T-helper 1 cell treated with Interleukin-12 subunit alpha and Interleukin-12 subunit beta and Interleukin-4 antibody, amounts not matched to agents 30 ng/mL and 1 ng/mL, for 36 hours (primary cell): ENCODE results near the gene WDR62. TPM values are rescaled to one million over a fixed set of nuclear protein-coding genes. Genes with fewer than 3 reads are reported as not detected.
"Not testable (repeated sequence)": the region's sequence is repeated elsewhere in the genome, so short reads cannot be mapped to it uniquely, and the experiment has no call there.

Experiments used
- intact Hi-C: fragments of 100-400 bp; cut with micrococcal nuclease; formaldehyde crosslinking; loops from one replicate; pipeline ENCODE4 v1.15.1; 2024
- total RNA-seq: library from RNA; stranded (reverse); gene quantifications from 2 replicates; pipeline ENCODE4 v1.2.3, GENCODE V29; 2022

The WDR62 gene
- total RNA-seq, 1 donor from 2014 or later: 20.3 TPM

- intact Hi-C loops: loop anchor here (2.0 kb wide), 2 partner anchors 18 to 22 kb away; partner anchors contain the start of genes ALKBH6, THAP8 and WDR62
These were observed 22.2 kb upstream of the WDR62 start, which contains the start of gene CLIP3 for GRCh38 chr19:36032251-36033104. CLIP3 (minus strand) TSS chr19:36032873; CDS start chr19:36032357, 516 bp downstream.

GRCh38 chr19:36040495-36040894, 14.2 kb upstream of the WDR62 start:
- intact Hi-C loops: no loop called here

- intact Hi-C loops: not testable (repeated sequence)
These were observed 13.6 kb upstream of the WDR62 start for GRCh38 chr19:36041092-36041491.

DNA sequence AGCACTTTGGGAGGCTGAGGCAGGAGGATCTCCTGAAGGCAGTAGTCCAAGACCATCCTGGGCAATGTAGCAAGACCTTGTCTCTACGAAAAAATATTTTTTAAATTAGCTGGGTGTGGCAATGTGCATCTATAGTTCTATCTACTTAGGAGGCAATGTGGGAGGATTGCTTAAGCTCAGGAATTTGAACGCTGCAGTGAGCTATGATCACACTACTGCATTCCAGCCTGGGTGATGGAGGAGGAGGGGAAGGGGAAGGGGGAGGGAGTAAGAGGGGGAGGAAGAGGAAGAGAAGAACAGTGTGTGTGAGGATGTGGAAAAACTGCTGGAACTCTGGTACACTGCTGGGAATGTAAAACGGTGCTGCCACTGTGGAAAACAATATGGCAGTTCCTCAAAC, 12.9 kb upstream of the WDR62 start:
- intact Hi-C loops: no loop called here

- intact Hi-C loops: no loop called here
These were observed 10.7 kb upstream of the WDR62 start for GRCh38 chr19:36043952-36044351.

DNA sequence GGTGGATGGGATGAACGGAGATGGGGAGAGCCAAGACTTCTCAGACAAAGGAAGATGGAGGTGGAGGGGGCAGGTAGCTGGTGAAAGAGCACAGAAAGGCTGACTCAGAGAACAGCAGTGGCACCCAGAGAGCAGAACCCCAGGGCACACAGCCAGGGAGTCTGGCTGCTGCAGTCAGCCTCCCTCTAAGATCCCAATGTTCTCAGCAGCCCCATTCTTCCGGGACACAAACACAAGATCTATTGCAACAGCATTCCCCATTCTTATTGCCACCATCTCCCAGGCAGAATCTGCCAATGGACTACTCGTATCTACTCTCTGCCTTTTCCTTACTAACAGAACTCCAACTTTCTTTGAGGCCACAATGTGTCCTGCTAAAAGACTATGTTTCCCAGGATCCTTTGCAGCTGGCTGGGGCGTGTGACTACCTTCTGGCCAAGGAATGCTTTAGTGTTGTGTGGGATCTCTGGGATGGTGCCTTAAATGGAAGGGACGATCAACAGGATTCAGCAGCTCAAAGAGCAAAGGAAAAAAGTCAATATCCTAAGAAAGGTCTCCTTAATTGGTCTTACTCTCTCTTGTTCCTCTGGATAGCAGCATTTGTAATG, 8.2 kb upstream of the WDR62 start:
- intact Hi-C loops: no loop called here

DNA sequence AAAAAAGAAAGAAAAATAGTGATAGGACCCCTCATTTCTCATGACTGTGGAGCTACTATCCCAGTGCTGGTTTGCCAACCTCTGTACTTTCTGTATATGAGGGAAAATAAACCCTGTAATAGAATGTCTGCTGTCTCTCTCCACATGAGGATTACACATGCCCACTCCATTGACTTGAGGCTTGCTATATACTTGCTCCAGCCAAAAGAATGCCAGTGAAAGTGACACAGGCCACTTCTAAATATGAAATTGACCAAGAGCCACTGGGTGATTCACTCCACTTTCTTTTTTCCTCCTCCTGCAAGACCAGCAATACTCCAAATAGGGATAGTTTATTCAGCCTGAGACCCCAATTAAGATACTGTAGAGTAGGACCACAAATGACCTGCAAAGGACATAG, 6.9 kb upstream of the WDR62 start:
- intact Hi-C loops: no loop called here

- intact Hi-C loops: no loop called here
These were observed 5.5 kb upstream of the WDR62 start for GRCh38 chr19:36049080-36049698.

- intact Hi-C loops: no loop called here
These were observed 3.5 kb upstream of the WDR62 start for GRCh38 chr19:36051236-36051635.

DNA sequence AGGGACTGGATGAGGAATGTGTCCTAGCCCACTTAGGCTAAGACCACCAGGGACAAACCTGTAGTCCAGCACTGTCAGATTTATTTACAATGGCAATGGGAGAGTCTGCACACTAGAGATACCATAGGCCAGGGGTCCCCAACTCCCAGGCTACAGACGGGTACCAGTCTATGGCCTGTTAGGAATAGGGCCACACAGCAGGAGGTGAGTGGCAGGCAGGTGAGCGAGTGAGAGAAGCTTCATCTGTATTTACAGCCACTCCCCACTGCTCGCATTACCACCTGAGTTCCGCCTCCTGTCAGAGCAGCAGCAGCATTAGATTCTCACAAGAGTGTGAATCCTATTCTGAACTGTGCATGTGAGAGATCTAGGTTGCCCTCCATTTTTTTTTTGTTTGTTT, 3.1 kb upstream of the WDR62 start:
- intact Hi-C loops: no loop called here

DNA sequence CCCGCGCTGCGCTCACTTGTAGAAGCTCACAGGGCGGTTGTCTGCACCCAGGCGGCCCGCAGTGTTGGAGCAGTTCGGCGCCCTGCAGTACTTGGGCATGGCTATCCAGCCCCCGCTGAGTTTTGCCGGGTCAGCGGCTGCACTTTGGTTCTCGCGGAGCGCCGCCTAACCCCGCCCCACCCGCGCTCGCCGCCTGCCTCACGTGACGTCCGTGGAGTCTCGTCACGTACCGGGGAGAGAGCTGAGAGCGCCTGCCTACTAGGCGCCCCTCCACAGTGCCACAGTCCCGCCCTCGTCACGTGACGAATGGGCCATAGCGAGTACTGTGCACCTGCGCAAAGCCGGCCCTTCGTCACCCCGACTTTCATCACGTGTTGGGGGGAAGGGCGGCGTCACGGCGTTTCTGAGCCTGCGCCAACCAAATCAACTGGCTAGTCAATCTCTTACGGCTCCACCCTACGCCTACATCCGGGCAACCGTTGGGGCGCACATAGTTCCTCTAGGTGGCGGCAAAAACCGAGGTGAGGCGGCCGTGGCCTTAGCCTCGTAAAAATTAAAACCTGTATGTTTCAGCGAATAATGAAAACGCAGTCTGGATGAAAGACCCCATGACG, 471 bp upstream of the WDR62 start, which contains the start of gene THAP8:
THAP8 (minus strand) TSS at position 167 of the 614 bp plus-strand sequence; CDS start at position 99, 68 bp downstream.
- intact Hi-C loops: loop anchor here (1.0 to 2.0 kb wide), 22 partner anchors 21 to 1025 kb away; partner anchors contain the start of genes ALKBH6, ARHGAP33, CLIP3 and LIN37

DNA sequence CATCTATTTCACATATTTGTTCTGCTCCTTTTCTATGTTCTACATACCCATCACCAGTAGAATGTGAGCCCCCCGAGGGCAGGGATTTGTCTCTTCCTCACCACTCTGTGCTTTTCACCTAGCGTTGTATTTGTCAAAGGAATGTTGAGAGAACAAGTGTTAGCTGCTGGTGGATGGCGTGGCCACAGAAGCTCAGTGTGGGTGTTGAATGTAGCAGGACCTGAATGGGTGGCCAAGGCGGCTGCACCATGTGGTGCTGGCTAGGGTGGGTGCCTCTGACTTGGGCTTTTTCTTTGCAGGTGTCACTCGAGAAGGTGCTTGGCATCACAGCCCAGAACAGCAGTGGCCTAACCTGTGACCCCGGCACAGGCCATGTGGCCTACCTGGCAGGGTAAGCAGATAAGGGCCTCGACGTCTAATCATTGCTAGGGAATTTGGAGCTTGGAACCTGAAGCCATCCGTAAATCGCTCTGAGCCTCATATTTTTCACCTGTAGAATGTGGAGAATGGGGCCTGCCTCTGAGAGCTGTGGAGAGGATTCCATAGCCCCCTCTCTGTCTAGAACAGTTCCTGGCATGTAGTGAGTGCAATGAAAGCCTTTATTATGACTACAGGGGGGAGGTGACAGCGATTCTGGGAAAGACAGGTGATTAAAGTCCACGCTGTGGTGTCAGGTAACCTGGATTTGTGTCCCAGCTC, 3.9 kb downstream of the WDR62 start:
- intact Hi-C loops: no loop called here

DNA sequence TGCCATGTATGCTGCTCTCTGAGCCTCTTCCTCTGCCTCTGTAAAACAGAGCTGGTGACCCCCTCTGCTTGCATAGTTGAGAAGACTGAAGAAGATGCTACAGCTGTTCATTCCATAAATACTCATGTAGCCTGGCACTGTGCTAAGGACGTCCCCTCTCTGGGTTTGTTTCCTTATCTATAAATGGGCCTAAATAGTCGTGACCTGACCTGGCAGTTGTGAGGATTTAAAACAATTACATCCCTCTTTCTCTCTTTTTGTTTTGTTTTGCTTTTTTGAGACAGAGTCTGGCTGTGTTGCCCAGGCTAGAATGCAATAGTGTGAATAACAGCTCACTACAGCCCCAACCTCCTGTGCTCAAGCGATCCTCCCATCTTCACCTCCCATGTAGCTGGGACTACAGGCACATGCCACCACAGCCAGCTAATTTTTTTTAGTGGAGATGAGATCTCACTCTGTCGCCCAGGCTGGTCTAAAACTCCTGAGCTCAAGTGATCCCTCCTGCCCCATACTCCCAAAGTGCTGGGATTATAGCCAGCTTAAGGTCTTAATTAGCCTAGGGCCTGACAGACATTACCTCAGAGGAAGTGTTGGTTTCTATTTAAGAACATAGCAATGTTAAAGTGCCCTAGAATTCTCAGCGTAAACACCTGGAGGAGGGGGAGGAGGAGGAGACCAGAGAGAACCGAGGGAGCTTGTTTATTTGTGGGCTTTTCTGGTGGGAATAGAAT, 4.6 kb downstream of the WDR62 start:
- intact Hi-C loops: no loop called here

GRCh38 chr19:36060430-36060829, 5.7 kb downstream of the WDR62 start:
- intact Hi-C loops: loop anchor here (1.0 kb wide), 1 partner anchor 110 kb away; no protein-coding TSS in a partner anchor

DNA sequence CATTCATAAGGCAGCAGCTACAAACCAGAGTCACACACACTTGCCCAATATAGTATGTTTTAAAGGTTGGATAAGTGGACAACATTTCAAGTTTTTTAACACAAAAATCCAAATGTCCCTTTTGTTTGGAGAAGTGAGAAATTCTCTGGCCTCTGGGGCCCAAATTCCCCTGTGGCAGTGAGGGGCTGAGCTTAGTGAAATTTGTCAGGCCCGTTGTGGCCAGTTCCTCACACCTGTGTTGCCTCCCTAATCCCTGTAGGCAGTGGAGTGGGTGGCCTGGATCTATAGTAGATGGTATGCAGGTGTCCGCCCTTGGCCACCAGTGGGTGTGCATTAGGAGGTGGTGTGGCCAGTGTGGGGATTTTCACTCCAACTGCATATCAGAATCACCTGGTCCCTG, 6.7 kb downstream of the WDR62 start:
- intact Hi-C loops: no loop called here

- intact Hi-C loops: no loop called here
These were observed 10.1 kb downstream of the WDR62 start for GRCh38 chr19:36064826-36065225.

DNA sequence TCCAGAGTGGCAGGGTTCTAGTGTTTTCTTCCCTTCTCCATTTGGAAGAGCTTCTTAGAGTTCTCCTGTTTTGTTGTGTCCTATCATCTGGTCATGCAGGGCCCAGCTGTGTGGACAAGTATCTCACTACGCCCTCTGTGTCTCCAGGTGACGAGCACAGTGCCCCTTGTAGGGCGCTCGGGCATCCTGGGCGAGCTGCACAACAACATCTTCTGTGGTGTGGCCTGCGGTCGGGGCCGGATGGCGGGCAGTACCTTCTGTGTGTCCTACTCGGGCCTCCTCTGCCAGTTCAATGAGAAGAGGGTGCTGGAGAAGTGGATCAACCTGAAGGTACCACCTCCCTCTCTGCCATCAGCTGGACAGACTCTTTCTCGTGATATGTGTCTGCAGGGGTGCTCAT, 13.0 kb downstream of the WDR62 start:
- intact Hi-C loops: no loop called here

GRCh38 chr19:36068810-36069499, 14.3 kb downstream of the WDR62 start:
- intact Hi-C loops: not testable (repeated sequence)

DNA sequence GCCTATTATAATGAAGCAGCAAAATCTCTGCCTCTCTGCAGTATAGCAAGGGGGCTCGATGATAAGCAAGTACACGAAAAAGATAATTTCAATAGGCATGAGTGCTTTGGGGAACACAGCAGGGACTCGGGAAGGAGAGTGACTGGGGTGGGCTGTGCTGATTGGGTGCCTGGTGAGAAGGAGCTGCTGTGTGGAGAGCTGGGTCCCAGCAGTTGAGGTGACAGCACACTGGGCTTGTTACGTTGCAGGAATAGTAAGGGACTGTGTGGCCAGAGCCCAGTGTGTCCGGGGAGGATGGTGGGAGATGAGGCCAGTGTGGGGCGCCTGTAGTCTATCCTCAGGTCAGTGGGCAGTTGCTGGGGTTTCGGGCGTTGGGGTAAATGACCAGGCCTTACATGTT, 17.4 kb downstream of the WDR62 start:
- intact Hi-C loops: no loop called here
